Measurements from ENCODE around the gene SOHLH1.

DNA sequence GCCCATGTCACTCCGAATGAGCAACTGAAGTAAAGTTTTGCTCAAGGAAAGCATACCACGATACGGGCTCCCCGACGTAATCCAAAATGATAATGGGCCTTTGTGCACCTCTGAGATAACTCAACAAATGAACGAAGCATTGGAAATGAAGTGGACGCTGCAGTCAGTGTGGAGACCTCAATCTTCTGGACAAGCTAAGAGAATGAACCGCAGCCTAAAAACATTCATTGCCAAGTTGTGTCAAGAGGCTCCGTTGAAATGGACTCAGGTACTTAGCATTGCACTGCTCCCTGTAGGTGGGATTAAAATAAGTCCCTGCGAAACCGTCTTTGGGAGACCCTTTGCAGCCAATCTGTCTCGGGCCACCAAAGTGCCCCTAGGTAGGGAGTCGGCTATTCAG, 40.0 kb downstream of the SOHLH1 start:
- TF ChIP-seq, protein P1, sequence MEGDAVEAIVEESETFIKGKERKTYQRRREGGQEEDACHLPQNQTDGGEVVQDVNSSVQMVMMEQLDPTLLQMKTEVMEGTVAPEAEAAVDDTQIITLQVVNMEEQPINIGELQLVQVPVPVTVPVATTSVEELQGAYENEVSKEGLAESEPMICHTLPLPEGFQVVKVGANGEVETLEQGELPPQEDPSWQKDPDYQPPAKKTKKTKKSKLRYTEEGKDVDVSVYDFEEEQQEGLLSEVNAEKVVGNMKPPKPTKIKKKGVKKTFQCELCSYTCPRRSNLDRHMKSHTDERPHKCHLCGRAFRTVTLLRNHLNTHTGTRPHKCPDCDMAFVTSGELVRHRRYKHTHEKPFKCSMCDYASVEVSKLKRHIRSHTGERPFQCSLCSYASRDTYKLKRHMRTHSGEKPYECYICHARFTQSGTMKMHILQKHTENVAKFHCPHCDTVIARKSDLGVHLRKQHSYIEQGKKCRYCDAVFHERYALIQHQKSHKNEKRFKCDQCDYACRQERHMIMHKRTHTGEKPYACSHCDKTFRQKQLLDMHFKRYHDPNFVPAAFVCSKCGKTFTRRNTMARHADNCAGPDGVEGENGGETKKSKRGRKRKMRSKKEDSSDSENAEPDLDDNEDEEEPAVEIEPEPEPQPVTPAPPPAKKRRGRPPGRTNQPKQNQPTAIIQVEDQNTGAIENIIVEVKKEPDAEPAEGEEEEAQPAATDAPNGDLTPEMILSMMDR (IDR thresholded peaks at IDR 0.05) = no peak
- TF ChIP-seq POLR2A (IDR thresholded peaks at IDR 0.05) = no peak
- no peak for TF ChIP-seq EP300 (IDR thresholded peaks at IDR 0.05)

Data from sigmoid colon (tissue), 4 donors.